Kidney epithelial cell (primary cell): ENCODE results near the gene RGN. TPM values are rescaled to one million over a fixed set of nuclear protein-coding genes. Genes with fewer than 3 reads are reported as not detected.

Source experiments
- DNase-seq: peaks from one replicate; pipeline ENCODE4 v3.0.0-alpha.2; 2010; ENCODE audit warnings: low read depth
- H3K27me3 ChIP-seq: 2 replicates; pipeline ENCODE4 v1.6.0; 2011; ENCODE audit warnings: low read length; ENCODE audit not compliant: control insufficient read depth, insufficient read depth
- H3K36me3 ChIP-seq: 2 replicates; pipeline ENCODE4 v1.5.1; 2011; ENCODE audit warnings: low read length; ENCODE audit not compliant: control insufficient read depth, insufficient read depth
- H3K4me3 ChIP-seq: 2 replicates; pipeline ENCODE4 v1.5.1; 2011; ENCODE audit warnings: low read depth, mild to moderate bottlenecking, control low read depth, low read length
- total RNA-seq: library from RNA; depleted of rRNA; stranded (reverse); fragments of >200 nt; gene quantifications from 2 replicates; pipeline ENCODE4 v1.2.3, GENCODE V29; 2015
- TF ChIP-seq, protein P1 (sequence below): IDR thresholded peaks from 2 replicates; pipeline ENCODE4 v1.5.1; 2011; ENCODE audit warnings: mild to moderate bottlenecking, moderate library complexity, low read length, control low read depth, inconsistent platforms; ENCODE audit not compliant: insufficient read depth, poor library complexity, severe bottlenecking

The RGN gene
- total RNA-seq, 1 donor from 2014 or later, result 4.4 TPM

DNA sequence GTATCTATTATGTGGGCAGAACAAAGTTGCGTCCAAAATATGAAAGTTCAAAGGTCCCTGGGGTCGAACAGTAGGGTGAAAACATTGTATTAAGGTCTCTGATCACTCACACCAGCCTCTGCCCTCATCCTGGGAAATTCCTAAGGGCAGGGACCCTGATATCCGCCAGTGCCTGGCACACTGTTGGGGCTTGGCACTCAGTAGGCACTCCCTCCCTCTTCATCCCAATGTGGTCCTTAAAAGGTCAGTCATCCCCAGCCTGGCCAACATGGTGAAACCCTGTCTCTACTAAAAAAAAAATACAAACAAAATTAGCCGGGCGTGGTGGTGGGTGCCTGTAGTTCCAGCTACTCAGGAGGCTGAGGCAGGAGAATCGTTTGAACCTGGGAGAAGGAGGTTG lies 59.9 kb downstream of the RGN start:
- TF ChIP-seq, protein P1, sequence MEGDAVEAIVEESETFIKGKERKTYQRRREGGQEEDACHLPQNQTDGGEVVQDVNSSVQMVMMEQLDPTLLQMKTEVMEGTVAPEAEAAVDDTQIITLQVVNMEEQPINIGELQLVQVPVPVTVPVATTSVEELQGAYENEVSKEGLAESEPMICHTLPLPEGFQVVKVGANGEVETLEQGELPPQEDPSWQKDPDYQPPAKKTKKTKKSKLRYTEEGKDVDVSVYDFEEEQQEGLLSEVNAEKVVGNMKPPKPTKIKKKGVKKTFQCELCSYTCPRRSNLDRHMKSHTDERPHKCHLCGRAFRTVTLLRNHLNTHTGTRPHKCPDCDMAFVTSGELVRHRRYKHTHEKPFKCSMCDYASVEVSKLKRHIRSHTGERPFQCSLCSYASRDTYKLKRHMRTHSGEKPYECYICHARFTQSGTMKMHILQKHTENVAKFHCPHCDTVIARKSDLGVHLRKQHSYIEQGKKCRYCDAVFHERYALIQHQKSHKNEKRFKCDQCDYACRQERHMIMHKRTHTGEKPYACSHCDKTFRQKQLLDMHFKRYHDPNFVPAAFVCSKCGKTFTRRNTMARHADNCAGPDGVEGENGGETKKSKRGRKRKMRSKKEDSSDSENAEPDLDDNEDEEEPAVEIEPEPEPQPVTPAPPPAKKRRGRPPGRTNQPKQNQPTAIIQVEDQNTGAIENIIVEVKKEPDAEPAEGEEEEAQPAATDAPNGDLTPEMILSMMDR, result no peak
- Histone ChIP-seq H3K4me3 (no peak overlapping the region), H3K27me3 (no peaks in the 10 kb centered on the region), H3K36me3 (no peaks in the 10 kb centered on the region)
- DNase-seq, result no peak

Other genes with a start within 250 kb of the RGN start
- gene RP2, start 241.4 kb upstream of the RGN start, total RNA-seq, result 15.3 and 15.6 TPM in 2 replicates
- gene JADE3, start 166.0 kb upstream of the RGN start, total RNA-seq, result 9.4 and 11.2 TPM in 2 replicates
- 46.2 and 60.0 TPM in 2 replicates for gene NDUFB11, start 66.3 kb downstream of the RGN start, total RNA-seq
- gene RBM10, start 66.8 kb downstream of the RGN start, total RNA-seq, result 34.5 and 48.1 TPM in 2 replicates
- gene UBA1, start 115.4 kb downstream of the RGN start, total RNA-seq, result 170 and 199 TPM in 2 replicates
- 107 and 120 TPM in 2 replicates for gene CDK16, start 140.2 kb downstream of the RGN start, total RNA-seq
- gene USP11, start 154.6 kb downstream of the RGN start, total RNA-seq, result 49.1 and 57.9 TPM in 2 replicates